Thyroid gland (tissue), 4 donors: ENCODE data around the gene TTBK1. TPM values are rescaled to one million over a fixed set of nuclear protein-coding genes. Genes with fewer than 3 reads are reported as not detected.

Experiments used
- DNase-seq, 2 donors: peaks; one replicate each; pipeline ENCODE4 v3.0.0-alpha.2; 2019
- H3K27ac ChIP-seq, 3 donors: fragments of 200-600 bp; sonication (generic); 1 replicate in 2 of 3; 2 replicates in 1 of 3; pipeline ENCODE4 v1.5.1; 2016 to 2019; ENCODE audit warnings: mild to moderate bottlenecking in 1 of 3, moderate library complexity in 1 of 3
- H3K27me3 ChIP-seq: fragments of 200-600 bp; sonication (generic); one replicate; pipeline ENCODE4 v1.5.1; 2019
- H3K36me3 ChIP-seq, 2 donors: fragments of 200-600 bp; sonication (generic); one replicate each; pipeline ENCODE4 v1.5.1; 2016 to 2019
- H3K4me1 ChIP-seq, 2 donors: fragments of 200-600 bp; sonication (generic); one replicate each; pipeline ENCODE4 v1.5.1; 2017 to 2019
- H3K4me3 ChIP-seq, 3 donors: fragments of 200-600 bp; sonication (generic); replicated peaks in 1 of 3; 1 replicate in 2 of 3; 2 replicates in 1 of 3; pipeline ENCODE4 v1.5.1; 2016; ENCODE audit warnings: mild to moderate bottlenecking in 1 of 3
- H3K9me3 ChIP-seq: fragments of 200-600 bp; sonication (generic); one replicate; pipeline ENCODE4 v1.5.1; 2017
- POLR2A ChIP-seq, 2 donors: fragments of 450-650 bp; IDR thresholded peaks; one replicate each; pipeline ENCODE4 v1.6.1; 2017; ENCODE audit warnings: antibody characterized with exemption in 2 of 2, mild to moderate bottlenecking in 2 of 2, moderate library complexity in 1 of 2
- WGBS, 2 donors: methylation state at CpG; one replicate each; pipeline ENCODE4 v1.1.5; 2017; 5-methylcytosine and 5-hydroxymethylcytosine counted together
- intact Hi-C: fragments of 100-400 bp; cut with DNase I; formaldehyde crosslinking; loops from one replicate; pipeline ENCODE4 v1.15.1; 2023
- total RNA-seq, 4 donors: library from RNA; depleted of rRNA; stranded (reverse); fragments of >200 nt; gene quantifications; one replicate each; pipeline ENCODE4 v1.2.3, GENCODE V29; 2016
- TF ChIP-seq, protein P1 (sequence below), 6 experiments: fragments of 200-600 bp in 3 of 6; fragments of 450-650 bp in 3 of 6; sonication (generic) in 3 of 6; IDR thresholded peaks; one replicate each; pipeline ENCODE4 v1.5.1; 2016 to 2019; ENCODE audit warnings: antibody characterized with exemption in 6 of 6, mild to moderate bottlenecking in 2 of 6, inconsistent platforms in 1 of 6, moderate library complexity in 1 of 6

TTBK1 gene
- total RNA-seq, 4 donors from 2014 or later, result 0.11 to 0.15 TPM; not detected in 2

DNA sequence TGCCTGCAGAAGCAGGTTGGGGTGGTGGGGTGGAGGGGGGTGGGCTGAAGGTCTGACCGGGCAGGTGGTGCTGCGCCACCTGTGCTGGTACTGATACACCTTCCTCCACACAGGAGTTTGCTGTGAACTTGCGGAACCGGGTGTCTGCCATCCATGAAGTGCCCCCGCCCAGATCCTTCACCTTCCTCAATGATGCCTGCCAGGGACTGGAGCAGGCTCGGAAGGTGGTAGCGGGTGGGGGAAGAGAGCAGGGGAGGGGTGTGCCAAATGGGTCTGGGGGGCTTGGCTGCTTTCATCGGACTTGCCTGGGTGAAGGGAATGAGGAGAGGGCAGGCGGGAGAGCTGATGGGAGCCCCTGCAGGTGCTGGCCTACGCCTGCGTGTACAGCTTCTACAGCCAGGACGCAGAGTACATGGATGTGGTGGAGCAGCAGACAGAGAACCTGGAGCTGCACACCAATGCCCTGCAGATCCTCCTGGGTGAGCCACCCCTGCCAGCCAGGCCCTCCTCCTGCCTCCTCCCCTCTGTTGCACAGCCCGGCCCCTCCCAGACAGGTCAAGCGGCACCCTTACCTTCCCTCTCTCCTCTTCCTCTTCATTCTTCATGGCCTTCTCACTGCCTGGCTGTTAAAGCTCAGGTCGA, 20.7 kb upstream of the TTBK1 start:
- DNase-seq, result no peak

GRCh38 chr6:43223175-43223574, 20.1 kb upstream of the TTBK1 start:
- Histone ChIP-seq H3K4me1 (no peaks in the 10 kb centered on the region), H3K9me3 (no peaks in the 10 kb centered on the region), H3K27me3 (no peaks in the 10 kb centered on the region), H3K36me3 (peaks cover 0 to 4% of the 10 kb centered on the region in 2 donors), H3K27ac (no peak overlapping the region), H3K4me3 (no peak overlapping the region)
- 89 to 96% methylated on average over 9 to 13 of the region's 14 CpGs for WGBS, 2 donors
- intact Hi-C loops, result no loop called here
- no peak for DNase-seq
- TF ChIP-seq, protein P1, sequence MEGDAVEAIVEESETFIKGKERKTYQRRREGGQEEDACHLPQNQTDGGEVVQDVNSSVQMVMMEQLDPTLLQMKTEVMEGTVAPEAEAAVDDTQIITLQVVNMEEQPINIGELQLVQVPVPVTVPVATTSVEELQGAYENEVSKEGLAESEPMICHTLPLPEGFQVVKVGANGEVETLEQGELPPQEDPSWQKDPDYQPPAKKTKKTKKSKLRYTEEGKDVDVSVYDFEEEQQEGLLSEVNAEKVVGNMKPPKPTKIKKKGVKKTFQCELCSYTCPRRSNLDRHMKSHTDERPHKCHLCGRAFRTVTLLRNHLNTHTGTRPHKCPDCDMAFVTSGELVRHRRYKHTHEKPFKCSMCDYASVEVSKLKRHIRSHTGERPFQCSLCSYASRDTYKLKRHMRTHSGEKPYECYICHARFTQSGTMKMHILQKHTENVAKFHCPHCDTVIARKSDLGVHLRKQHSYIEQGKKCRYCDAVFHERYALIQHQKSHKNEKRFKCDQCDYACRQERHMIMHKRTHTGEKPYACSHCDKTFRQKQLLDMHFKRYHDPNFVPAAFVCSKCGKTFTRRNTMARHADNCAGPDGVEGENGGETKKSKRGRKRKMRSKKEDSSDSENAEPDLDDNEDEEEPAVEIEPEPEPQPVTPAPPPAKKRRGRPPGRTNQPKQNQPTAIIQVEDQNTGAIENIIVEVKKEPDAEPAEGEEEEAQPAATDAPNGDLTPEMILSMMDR (IDR thresholded peaks at IDR 0.05), result no peak
- no peak for TF ChIP-seq POLR2A (IDR thresholded peaks at IDR 0.05)

More for the DNA sequence above, 20.7 kb upstream of the TTBK1 start:
- H3K9me3 ChIP-seq, result no peaks in the 10 kb centered on the region
- H3K27ac ChIP-seq, result no peak overlapping the region
- WGBS, 2 donors, result 88 to 92% methylated on average over 15 of the region's 15 CpGs
- H3K27me3 ChIP-seq, result no peaks in the 10 kb centered on the region
- intact Hi-C loops, result no loop called here
- TF ChIP-seq, protein P1 (IDR thresholded peaks at IDR 0.05), result no peak
- TF ChIP-seq POLR2A (IDR thresholded peaks at IDR 0.05), result no peak
- H3K4me1 ChIP-seq, result peaks cover 0 to 2% of the 10 kb centered on the region in 2 donors
- H3K4me3 ChIP-seq, result no peak overlapping the region
- peaks cover 0 to 4% of the 10 kb centered on the region in 2 donors for H3K36me3 ChIP-seq

DNA sequence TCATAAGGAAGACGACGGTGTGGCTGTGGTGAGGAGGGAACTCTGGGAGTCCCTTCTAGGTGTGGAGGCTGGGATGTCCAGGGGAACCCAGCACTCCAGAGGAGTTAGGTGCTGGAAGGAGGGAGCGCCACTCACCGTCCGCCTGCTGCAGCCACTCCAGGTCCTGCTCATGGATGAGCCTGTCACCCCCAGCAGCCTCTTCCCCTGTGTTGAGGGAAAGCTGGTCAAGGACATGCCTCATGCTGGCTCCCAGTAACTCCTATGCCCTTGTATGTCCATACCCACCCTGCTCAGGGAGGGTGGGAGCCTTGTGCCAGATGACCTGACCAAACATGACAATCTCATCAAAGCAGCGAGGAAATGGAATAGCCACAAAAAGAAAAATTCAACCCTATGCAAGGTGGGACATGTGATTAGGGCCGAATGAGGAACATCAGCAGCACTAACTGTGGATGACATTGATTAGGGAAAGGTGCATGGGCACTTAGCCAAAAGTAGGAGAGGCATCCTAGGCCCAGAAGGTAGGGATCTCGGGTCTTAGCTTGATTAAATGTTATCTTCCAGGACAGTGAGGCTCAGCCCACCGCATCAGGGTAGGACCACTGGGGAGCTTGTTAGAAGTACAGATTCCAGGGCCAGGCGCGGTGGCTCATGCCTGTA, 17.0 kb upstream of the TTBK1 start:
- no peak overlapping the region for H3K27ac ChIP-seq
- no peak overlapping the region for H3K4me3 ChIP-seq
- TF ChIP-seq POLR2A (IDR thresholded peaks at IDR 0.05), result no peak
- TF ChIP-seq, protein P1 (IDR thresholded peaks at IDR 0.05), result no peak
- no peaks in the 10 kb centered on the region for H3K27me3 ChIP-seq
- WGBS, 2 donors, result 93 to 98% methylated on average over 9 to 11 of the region's 11 CpGs
- H3K9me3 ChIP-seq, result no peaks in the 10 kb centered on the region
- H3K36me3 ChIP-seq, result peaks cover 0 to 4% of the 10 kb centered on the region in 2 donors
- intact Hi-C loops, result no loop called here
- peaks cover 0 to 5% of the 10 kb centered on the region in 2 donors for H3K4me1 ChIP-seq
- no peak for DNase-seq

GRCh38 chr6:43228951-43229802, 14.1 kb upstream of the TTBK1 start, which contains the start of gene DNPH1:
TSS of gene DNPH1 (minus strand) at chr6:43229481. CDS start at chr6:43229456, 25 bp downstream.
- TF ChIP-seq, protein P1 (IDR thresholded peaks at IDR 0.05), result peak; percentile 28 to 95 (median 86)
- peak in 1 of 2 donors; percentile 57 for TF ChIP-seq POLR2A (IDR thresholded peaks at IDR 0.05)
- 9 to 14% methylated on average over 15 to 24 of the region's 82 CpGs for WGBS, 2 donors
- H3K27ac ChIP-seq, result no peak within 1 kb of the TSS
- peak within 1 kb of the TSS in 2 of 3 donors; percentile 33 to 46 for H3K4me3 ChIP-seq
- H3K9me3 ChIP-seq, result no peaks in the 10 kb centered on the region
- intact Hi-C loops, result no loop called here
- H3K36me3 ChIP-seq, result no peaks in the 10 kb centered on the region
- H3K27me3 ChIP-seq, result no peaks in the 10 kb centered on the region
- DNase-seq, result peak; percentile 73 to 79
- H3K4me1 ChIP-seq, result peaks cover 0 to 5% of the 10 kb centered on the region in 2 donors
